IPS DF 19.7 (cell line): Measurements from ENCODE around the gene GPR158.

Experiments
- DNase-seq: peaks from one replicate; pipeline ENCODE4 v3.0.0-alpha.2; 2013; ENCODE audit warnings: low read depth, low spot score

GPR158 gene

DNA sequence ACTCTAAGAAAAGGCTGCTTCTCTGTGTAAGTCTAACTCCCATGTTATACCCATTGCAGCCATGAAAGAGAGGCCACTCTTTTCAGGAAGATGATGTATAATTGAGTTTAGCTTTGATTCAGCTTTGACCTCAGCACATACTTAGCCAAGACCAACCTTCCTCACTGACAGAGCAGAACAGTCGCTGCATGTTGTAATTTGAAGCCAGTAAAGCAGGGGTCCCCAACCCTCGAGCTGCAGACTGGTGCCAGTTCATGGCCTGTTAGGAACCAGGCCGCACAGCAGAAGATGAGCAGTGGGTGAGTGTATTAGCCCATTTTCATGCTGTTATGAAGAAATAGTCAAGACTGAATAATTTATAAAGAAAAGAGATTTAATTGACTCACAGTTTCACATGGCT lies 223.9 kb downstream of the GPR158 start:
- DNase-seq = no peak

DNA sequence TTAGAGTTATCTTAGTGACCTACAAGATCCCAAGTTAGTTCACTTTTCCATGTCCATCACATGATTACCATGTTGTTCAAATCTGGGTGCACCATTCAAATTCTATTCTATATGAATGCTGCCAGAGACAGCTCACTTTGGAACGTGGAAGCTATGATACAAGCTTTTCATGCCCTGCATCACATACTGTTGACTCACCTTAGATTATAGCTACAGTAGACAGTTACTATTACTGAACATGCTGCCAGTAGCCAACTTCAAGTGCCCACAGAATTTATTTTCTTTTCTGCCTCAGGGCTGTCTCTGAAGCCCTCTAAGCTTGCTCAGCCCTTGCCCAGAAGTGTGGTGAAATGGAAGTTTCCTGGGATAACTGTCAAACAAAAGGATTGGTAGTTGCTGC lies 231.1 kb downstream of the GPR158 start:
- no peak for DNase-seq

DNA sequence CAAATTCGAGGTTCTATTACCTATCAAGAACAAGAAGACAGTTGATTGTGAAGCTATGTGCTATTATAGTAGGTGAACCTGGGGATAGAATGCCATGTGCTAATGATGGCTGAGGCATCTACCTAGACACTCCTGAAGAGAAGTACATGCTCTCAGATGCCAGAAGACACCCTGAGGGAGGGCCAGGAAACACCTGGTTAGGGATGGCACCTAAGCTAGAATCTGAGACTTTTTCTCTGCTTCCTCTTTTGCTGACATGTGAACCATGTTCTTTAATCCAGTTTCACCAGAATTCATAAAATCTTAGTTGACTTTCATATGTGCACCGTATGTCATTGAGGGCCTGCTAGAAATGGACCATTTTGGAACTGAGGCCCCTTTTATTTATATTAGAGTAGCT lies 242.8 kb downstream of the GPR158 start:
- no peak for DNase-seq

DNA sequence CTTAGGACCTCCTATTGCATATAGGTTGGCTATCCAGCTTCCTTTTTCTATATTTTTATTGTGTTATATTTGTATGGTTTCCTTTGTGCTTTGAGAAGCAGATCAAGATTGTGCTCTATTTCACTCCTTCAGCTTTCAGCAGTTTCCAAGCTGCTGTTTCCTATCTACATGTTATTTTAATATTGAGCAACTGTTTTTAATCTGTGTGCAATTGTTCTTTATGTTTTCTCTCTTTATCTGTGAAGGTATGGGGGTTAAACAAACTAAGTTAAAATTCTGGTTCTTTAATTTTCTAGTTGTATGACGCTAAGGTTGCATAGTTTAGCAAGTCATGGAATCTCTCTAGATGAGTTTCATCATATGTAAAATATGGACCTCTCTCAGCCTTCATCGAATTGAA lies 251.0 kb downstream of the GPR158 start:
- no peak for DNase-seq

DNA sequence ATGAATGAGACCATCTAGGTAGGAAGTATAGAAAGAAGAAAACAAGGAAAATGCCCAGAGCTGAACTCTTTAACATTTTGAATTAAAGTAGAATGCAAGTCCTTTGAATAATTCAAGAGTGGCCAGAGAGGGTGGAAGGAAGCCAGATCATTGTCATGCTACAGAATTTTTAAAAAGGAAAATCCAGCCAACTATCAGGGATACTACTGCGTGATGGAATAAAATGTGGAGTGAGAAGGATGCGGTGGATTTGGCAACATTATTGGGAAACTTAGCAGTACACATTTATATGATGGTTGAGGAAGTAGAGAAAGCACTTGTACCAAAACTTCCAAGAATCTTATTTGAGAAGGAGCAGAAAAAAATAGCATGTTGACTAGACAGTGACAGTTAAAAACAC lies 261.6 kb downstream of the GPR158 start:
- DNase-seq = no peak

DNA sequence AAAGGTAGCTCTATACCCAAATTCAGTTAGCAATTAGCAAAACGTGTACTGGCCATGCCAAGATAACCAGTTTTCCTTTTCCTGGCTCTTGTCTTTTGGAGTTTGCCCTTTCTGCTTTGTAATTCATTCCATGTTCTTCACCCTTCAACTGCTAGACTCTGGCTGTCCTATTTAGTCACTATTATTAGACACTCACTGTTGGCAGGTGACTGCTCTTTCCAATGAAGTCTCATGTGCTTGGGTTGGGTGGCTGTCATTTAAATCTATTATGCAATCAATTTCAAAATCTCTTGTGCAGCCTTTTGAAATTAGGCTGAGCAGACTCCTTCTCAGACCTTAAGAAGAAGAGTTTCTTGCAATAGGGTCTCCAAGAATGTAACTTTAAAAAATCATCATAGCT lies 266.5 kb downstream of the GPR158 start:
- DNase-seq = no peak

DNA sequence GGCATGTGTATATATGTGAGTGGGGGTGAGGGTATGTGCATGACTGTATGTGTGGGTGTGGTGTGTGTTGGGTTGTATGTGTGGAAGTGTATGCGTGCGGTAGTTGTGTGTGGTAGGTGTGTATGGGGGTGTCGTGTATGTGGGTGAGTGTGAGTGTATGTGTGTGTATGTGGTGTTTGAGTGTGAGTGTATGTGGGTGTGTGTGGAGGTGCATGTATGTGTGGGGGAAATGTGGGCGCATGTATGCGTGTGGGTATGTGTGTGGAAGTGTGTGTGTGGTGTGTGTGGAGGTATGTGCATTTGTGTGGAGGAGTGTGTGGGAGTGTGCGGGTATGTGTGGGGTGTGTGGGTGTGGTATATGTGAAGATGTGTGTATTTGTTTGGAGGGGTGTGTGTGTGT lies 269.5 kb downstream of the GPR158 start:
- no peak for DNase-seq

DNA sequence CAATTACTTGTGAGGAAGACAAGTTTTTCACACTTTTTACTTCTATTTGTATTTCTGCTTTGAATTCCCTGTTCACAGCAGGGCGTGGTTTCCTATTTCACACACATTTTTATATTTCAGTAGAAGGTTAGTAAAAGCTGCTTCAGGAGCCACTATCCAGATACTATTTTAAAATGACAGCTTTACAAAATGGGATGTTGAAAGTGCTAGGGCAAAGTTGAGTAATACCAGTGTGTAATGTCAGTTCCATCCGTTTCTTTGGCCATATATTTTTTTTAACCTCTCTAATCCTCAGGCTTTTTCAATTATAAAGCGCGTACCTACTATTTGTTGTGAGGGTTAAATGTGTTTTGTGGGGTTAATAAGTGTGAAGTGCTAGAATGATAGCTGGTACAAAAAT lies 276.6 kb downstream of the GPR158 start:
- DNase-seq = no peak

DNA sequence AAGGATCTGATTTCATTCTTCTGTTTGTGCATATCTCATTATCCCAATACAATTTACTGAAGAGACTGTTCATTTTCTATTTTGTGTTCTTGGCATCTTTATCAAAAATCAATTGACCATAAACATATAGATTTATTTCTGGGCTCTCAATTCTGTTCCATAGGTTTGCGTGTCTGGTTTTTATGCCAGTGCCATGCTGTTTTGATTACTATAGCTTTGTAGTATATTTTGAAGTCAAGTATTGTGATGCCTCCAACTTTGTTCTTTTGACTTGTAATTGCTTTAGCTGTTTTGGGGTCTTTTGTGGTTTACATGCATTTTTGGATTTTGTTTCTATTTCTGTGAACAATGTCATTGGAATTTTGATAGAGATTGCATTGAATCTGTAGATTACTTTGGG lies 278.8 kb downstream of the GPR158 start:
- DNase-seq = no peak

DNA sequence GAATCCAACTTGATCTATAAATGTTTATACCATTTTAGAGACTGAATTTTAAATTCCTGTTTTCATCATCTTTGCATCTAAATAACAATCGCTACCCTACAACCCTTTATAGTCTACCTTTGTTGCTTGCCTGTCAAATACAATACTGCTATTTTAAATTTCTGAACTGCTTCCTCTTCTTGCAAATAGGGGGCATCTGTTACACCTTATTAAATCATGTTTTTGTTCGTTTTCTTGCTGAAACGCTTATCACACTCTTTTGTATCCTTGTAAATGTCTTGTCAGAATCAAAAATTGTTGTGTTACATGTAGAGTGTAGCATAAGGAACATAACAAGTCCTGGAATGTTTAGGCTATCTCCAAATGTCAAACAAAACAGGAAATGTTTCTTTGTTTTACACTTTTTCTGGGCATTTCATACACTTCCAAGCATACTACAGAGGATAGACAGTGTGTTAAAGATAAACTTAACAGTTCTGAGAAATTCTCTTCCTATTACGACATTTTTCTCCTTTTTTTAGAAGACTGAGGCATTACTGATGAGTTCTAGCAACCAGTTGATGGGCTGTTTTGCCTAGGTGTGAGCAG lies 281.3 kb downstream of the GPR158 start:
- no peak for DNase-seq

DNA sequence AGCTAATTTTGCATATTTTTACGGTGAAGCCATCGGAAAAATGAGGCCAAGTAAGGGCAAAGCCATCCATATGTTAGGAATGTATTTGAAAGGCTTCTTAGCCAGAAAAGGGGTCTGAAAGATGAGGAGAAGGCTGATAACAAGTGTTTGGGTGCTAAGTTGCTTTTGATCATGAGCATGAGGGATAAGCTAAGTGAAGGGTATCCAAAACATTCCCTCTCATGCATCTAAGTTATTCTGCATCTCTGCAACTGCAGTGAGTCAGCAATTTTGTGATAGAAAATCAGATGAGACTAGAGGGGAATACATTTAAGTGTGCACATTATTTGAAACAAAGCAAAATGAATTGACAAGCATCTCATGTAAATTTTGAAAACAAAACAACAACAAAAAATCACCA lies 282.8 kb downstream of the GPR158 start:
- DNase-seq = no peak

DNA sequence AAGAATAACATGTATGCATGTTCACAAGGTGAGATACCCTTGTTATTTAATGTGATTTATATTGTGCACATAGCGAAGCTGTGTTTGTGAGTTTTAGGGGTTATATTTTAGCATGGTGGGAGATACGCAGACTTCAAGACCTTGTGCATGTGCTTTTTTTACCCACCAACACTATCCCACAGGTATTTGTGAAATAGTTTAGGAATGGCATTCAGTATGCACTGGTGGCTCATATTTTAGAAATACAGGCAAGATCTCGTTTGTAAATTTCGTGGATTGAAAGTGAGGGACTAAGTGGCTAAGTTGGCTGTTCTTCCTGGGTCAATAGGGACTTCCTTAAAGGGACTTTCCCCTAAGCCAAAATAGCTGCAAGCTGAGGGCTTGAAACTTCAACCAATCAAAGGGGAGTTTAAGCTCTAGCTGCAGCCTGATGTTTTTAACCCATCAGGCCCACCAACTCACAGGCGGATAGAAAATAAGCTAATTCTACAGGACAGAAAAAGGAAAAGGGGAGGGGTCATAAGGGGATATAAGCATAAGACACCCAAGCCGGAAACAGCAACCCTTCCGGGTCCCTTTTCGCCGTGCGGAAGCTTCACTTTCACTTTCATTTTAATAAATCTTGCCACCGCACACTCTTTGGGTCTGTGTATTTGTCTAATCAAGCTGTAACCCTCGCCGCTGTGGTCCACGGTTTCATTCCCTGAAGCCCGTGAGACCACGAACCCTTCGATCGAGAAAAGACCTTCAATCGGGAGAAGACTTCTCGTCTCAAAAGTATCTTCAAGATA lies 291.0 kb downstream of the GPR158 start:
- DNase-seq = no peak

DNA sequence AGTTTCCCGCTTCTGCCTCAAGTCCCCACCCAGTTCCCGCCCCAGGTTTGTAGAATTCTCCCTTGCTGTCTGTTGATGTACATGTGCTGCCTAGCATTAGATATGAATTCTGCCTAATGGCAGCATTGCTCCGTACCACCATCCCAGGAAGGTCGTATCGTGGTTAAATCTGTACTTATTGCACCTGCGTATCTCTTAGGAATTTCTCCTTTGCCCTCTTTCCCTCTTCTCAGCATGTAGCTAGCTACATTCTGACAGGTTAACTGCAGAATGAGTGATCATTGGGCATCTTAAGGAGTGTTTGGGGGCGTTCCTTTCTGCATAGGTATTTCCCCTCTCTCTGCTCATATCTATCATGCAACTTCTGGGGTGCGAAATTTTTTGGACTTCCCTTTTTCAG lies 293.1 kb downstream of the GPR158 start:
- DNase-seq = no peak

DNA sequence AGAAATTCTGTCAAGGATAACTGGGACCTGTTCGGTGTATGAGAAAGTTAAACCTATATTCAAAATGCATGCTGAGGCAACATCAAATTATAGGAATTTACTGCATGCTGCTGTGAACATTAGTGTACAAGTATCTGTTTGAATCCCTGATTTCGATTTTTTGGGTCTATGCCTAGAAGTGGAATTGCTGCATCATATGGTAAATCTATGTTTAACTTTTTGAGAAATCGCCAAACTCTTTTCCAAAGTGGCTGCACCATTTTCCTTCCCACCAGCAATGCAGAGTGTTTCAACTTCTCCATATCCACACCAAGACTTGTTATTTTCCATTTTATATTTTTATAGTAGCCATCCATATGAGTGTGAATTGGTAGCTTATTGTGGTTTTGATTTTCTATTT lies 306.7 kb downstream of the GPR158 start:
- no peak for DNase-seq

DNA sequence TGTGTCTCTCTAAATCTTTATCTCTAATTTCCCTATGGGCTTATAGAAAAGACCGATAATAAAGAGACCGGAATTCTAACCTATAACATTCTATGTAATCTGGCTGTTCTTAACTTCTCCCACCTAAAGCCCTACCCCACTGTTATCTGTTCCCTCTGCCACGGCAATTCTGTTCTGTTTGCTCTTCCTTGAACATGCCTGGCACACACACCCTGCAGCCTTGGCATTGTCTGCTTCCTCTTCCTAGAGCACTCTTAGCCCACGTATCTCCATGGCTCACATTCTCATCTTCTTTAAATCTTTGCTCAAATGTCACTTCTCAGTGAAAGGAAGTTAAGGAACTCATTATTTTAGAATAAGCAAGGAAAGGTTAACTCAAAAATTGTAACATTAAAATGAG lies 309.2 kb downstream of the GPR158 start:
- DNase-seq = no peak

DNA sequence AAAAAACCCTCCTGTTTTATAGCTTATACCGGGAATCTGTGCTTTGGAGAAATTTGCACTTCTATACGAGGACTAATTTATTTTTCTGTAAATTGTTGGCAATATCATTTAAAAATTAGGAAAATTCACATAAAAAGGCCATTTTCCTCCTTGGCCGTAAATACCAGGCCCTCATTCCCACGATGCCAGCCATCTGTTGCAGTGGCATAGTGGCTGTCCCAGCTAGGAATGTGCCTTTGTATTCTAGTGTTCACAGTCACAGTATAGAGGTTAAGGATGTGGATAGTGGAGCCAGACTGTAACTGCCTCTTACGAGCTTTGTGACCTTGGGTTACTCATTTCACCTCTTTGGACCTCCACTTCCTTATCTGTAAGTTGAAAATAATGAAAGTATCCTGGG lies 312.5 kb downstream of the GPR158 start:
- DNase-seq = no peak

DNA sequence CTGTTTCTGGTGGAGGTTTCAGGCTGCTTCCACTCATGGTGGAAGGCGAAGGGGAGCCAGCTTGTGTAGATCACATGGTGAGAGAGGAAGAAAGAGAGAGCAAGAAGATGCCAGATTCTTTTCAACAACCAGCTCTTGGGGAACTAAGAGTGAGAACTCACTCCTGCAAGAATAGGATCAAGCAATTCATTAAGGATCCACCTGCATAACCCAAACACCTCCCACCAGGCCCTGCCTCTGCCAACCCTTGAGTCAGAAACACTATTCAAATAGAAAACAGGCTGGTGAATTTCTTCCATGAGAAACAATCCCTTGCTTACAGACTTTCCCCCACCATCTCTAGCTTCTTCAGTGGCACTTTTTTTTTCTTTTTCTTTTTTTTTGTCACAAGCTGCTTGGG lies 317.2 kb downstream of the GPR158 start:
- DNase-seq = no peak

DNA sequence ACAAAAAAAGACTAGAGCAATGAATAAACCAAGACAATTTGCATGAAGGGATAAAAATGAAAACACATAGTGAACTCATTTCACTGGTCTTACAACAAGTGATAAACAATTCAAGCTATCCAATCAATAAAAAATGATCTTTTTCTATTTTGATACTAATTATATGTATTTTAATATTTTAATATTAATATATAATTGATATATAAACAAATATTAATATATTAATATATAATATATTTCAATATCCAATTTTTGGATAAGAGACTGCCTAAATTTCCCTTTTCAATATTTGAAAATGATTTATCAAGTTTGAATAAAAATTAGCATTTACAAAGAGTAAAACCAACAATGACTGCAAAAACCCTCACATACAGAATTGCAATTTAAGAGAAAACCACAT lies 317.9 kb downstream of the GPR158 start:
- DNase-seq = no peak

DNA sequence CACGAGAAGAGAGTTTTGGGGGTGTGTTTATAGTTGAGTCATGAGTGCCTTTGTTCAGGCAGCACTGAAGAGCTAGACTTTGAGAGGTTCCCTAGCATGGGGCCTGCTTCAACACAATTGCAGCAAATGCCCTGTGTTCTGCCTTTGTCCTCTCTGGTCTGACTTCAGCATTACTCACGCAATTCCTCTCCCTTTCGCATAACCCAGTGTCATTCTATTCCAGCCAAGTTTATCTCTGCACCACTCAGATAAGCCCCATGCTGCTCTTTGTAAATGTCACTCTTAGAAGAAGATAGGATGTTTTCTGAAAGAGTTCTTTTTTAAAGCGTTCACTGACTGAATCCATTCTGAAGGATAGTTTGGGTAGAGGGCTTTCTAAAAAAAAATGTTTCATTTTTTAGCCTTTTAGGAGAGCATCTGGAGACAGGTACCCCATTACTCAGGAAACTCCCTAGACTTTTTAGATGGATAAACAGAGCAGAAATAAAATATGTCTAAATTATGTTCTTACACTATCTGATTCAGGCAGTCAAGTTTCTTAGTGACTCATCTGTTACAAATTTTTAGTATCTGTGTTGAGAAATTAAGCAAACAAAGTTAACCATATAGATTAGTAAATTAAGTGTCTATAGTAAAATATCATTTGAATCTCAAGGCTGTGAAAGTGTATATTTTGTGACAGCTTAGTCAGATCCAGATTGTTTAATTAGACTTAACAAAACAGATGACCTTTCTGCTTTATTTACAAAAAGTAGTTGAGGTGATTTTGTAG lies 318.5 kb downstream of the GPR158 start:
- peak; percentile 90 for DNase-seq

DNA sequence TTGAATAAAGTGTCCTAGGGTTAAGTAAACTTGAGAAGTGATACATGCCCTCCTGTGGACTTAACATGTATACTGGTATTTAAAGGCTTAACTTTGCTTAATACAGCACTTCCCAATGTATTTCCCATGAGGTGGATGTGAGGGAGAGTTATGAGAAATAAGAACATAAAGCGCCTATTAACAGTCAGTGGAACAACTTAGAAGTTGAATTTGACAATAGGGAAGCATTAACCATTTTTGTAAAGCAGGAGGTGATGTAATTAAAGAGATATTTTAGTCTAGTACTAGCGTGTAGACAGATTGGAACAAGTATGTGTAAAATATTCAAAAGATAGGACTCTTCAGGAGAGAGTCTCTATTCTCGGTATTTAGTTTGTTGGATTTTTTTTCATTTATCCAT lies 322.4 kb downstream of the GPR158 start:
- no peak for DNase-seq

DNA sequence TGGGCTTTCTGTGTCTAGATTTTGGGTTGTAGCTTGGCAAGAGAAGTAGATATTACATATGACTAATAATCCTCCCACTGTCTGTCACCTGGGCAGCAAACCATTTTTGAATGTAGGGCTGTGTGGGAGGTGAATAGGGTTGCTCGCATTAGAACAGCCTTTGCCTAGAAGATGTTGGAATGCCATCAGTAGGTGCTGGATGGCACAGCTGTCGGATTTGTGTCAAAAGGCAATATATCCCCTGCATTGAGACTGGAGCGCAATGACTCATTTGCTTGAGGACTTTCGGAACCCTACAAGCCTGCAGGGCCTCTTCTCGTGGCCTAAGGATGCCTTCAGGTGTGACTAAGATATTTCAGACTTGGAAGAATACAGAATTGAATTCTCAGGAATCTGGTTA lies 323.8 kb downstream of the GPR158 start:
- no peak for DNase-seq

DNA sequence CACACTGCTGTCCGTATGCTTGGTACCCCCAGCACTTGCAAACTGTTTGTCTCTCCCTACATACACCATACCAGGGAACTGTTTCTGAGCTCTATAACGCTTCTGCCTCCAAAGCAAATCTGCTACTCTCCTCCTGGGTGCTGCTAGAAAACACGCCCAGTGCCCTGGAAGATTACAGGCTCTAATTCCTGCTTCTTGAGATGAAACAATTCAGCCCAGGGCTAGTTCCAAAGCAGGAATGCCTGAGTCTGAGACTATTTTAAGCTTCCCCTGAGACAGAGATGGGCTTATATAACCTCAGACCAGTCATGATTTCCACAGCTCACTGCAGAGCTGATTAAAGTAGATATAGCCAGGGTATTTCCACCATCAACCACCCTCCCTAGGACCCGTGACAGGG lies 327.1 kb downstream of the GPR158 start:
- no peak for DNase-seq

DNA sequence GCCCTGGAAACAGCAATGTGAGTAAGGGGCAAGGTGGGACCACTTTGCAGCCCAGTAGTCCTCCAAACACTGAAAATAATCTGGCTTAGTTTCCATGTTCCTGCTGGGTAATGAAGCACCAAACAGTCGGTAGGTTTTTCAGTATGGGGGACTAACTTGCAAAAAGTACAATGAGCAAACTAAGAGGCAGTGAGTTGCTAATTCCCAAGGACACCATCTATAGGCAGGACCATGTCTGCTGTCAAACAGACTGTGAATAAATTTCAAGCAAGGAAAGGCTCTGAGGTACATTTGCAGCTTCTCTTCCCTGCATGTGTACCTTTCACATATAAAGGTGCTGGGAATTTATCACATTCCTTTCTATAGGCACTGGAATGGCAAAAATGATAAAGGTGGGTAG lies 327.7 kb downstream of the GPR158 start:
- no peak for DNase-seq
